ENCODE results near the gene RET.

- TF ChIP-seq, protein P1, sequence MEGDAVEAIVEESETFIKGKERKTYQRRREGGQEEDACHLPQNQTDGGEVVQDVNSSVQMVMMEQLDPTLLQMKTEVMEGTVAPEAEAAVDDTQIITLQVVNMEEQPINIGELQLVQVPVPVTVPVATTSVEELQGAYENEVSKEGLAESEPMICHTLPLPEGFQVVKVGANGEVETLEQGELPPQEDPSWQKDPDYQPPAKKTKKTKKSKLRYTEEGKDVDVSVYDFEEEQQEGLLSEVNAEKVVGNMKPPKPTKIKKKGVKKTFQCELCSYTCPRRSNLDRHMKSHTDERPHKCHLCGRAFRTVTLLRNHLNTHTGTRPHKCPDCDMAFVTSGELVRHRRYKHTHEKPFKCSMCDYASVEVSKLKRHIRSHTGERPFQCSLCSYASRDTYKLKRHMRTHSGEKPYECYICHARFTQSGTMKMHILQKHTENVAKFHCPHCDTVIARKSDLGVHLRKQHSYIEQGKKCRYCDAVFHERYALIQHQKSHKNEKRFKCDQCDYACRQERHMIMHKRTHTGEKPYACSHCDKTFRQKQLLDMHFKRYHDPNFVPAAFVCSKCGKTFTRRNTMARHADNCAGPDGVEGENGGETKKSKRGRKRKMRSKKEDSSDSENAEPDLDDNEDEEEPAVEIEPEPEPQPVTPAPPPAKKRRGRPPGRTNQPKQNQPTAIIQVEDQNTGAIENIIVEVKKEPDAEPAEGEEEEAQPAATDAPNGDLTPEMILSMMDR (IDR thresholded peaks at IDR 0.05; ENCODE audit: borderline replicate concordance, extremely low read depth, low read length, poor library complexity, severe bottlenecking), result no peak
- TF ChIP-seq EZH2 (IDR thresholded peaks at IDR 0.05; ENCODE audit: borderline replicate concordance, low read depth, low read length, severe bottlenecking), result no peak
Measured at GRCh38 chr10:43056568-43057011, 20.3 kb upstream of the RET start.

All from DND-41 (cell line).